SK-N-SH (cell line): ENCODE data around the gene LRRC2.

ENCODE experiments used
- CTCF ChIP-seq: fragments of 200-600 bp; sonication (generic); IDR thresholded peaks from 2 replicates; pipeline ENCODE4 v1.6.1; 2017; ENCODE audit warnings: antibody characterized with exemption, mild to moderate bottlenecking, moderate library complexity
- EZH2phosphoT487 ChIP-seq: fragments of 200-600 bp; sonication (generic); IDR thresholded peaks from 2 replicates; pipeline ENCODE4 v1.6.1; 2017; ENCODE audit warnings: low read depth, mixed run types, mild to moderate bottlenecking, antibody characterized with exemption, moderate library complexity, borderline replicate concordance

- TF ChIP-seq EZH2phosphoT487, result no peak
- no peak for TF ChIP-seq CTCF
Observed at GRCh38 chr3:46524008-46524407, 42.1 kb downstream of the LRRC2 start.
